Measurements from ENCODE around the gene PCSK4.

Gene PCSK4

GRCh38 chr19:1469255-1470054 is 20.7 kb downstream of the PCSK4 start:
- no peak for DNase-seq

GRCh38 chr19:1468821-1469254 is 21.3 kb downstream of the PCSK4 start:
- no peak for DNase-seq

GRCh38 chr19:1468274-1468820 is 21.8 kb downstream of the PCSK4 start:
- no peak for DNase-seq

- DNase-seq = no peak
These were observed 22.5 kb downstream of the PCSK4 start for GRCh38 chr19:1467490-1468273.

DNA sequence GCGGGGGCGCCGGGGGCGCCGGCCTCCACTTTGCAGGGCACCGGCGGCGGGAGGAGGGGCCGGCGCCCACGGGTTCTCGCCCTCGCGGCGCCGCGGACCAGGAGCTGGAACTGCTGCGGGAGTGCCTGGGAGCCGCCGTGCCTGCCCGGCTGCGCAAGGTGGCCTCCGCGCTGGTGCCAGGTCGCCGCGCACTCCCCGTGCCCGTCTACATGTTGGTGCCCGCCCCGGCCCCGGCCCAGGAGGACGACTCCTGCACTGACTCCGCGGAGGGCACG is 23.0 kb downstream of the PCSK4 start:
- no peak for DNase-seq

DNA sequence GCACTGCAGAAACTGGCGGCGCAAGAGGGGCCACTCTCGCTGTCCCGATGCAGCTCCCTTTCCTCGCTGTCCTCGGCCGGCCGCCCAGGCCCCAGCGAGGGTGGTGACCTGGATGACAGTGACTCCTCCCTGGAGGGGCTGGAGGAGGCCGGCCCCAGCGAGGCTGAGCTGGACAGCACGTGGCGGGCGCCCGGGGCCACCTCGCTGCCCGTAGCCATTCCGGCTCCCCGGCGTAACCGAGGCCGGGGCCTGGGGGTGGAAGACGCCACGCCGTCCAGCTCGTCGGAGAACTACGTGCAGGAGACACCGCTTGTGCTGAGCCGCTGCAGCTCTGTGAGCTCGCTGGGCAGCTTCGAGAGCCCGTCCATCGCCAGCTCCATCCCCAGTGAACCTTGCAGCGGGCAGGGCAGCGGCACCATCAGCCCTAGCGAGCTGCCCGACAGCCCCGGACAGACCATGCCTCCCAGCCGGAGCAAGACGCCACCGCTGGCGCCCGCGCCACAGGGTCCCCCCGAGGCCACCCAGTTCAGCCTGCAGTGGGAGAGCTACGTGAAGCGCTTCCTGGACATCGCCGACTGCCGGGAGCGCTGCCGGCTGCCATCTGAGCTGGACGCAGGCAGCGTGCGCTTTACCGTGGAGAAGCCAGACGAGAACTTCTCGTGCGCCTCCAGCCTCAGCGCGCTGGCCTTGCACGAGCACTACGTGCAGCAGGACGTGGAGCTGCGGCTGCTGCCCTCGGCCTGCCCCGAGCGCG is 23.5 kb downstream of the PCSK4 start:
- no peak for DNase-seq

- no peak for DNase-seq
These were observed 24.1 kb downstream of the PCSK4 start for GRCh38 chr19:1466018-1466460.

DNA sequence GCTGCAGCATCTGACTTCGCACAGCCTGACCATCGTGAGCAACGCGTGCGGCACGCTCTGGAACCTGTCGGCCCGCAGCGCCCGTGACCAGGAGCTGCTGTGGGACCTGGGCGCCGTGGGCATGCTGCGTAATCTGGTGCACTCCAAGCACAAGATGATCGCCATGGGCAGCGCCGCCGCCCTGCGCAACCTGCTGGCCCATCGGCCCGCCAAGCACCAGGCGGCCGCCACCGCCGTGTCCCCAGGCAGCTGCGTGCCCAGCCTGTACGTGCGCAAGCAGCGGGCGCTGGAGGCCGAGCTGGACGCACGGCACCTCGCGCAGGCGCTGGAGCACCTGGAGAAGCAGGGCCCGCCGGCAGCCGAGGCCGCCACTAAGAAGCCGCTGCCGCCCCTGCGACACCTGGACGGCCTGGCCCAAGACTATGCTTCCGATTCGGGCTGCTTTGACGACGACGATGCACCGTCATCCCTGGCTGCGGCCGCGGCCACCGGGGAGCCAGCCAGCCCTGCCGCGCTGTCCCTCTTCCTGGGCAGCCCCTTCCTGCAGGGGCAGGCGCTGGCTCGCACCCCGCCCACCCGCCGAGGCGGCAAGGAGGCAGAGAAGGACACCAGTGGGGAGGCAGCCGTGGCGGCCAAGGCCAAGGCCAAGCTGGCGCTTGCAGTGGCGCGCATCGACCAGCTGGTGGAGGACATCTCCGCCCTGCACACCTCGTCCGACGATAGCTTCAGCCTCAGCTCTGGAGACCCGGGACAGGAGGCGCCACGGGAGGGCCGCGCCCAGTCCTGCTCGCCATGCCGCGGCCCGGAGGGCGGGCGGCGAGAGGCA is 24.7 kb downstream of the PCSK4 start:
- DNase-seq = no peak

DNA sequence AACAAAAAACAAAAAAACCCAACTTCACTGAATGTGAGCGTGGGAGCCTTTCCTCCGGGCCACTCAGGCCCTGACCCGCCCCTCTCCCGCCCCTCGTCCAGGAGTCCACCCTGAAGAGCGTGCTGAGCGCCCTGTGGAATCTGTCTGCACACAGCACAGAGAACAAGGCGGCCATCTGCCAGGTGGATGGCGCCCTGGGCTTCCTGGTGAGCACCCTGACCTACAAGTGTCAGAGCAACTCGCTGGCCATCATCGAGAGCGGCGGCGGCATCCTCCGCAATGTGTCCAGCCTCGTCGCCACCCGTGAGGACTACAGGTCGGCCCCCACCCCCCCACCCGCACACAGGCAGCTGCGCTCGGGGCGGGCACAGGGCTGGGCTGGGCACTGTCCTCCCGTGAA is 28.3 kb downstream of the PCSK4 start:
- DNase-seq = no peak

DNA sequence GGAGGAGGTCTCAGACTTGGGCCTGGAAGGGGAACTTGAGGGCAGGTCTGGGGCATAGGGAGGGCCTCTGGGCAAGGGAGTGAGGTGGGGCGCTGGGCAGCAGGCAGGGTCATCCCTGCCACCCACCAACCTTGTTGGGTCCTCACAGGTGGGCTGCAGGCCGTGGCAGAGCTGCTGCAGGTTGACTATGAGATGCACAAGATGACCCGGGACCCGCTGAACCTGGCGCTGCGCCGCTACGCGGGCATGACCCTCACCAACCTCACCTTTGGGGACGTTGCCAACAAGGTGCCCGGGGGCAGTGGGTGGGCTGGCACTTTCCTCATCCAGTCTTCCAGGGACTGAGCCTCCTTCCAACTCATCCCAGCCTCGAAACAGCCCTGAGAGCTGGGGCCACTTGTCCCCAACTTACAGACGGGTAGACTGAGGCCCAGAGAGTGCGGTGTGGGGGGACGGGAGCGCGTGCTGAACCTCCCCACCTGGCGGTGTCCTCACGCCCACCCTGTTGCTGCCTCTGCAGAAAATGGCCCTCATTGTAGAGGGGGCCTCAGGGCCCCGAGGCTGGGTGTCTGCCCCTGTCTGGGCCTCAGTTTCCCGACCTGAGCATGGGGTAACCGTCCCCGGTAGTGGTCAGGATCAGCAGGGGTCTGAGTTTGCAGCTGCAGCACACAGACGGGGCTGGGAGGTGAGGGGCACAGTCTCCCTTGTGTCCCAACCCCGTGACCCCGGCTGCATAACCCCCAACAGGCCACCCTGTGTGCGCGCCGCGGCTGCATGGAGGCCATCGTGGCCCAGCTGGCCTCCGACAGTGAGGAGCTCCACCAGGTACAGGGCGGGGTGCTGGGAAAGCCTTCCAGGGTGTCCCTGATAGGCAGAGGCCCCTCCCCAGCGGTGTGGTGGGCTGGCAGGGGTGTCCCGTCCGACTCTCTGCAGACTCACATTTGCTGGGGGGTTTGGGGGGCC is 29.8 kb downstream of the PCSK4 start:
- DNase-seq = no peak

- DNase-seq = no peak
These were observed 30.7 kb downstream of the PCSK4 start for GRCh38 chr19:1459479-1459878.

GRCh38 chr19:1457892-1458291 is 32.3 kb downstream of the PCSK4 start:
- DNase-seq = no peak

DNA sequence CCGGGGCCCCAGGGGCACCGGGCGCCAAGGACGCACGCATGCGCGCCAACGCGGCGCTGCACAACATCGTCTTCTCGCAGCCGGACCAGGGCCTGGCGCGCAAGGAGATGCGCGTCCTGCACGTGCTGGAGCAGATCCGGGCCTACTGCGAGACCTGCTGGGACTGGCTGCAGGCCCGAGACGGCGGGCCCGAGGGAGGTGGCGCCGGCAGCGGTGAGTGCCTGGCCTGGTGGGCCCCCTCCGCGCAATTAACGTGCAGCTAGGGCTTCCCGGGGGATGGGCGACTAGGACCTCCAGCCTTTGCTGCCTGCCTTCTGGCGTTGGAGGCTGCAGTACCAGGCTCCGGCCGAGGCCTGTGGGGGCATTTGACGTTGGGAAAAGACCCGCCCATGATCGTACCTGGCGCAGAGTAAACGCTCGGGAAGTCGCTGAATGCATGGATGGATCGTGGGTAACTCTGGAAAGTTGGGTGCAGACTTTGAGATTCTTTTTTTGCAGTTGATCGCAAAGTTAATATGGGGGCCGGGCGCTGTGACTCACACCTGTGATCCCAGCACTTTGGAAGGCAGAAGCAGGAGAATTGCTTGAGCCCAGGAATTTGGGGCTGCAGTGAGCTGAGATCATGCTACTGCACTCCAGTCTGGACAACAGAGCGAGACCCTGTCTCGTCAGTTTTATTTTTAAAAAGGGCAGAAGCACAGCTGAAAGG is 33.0 kb downstream of the PCSK4 start:
- no peak for DNase-seq

GRCh38 chr19:1456121-1456900 is 33.8 kb downstream of the PCSK4 start:
- no peak for DNase-seq

DNA sequence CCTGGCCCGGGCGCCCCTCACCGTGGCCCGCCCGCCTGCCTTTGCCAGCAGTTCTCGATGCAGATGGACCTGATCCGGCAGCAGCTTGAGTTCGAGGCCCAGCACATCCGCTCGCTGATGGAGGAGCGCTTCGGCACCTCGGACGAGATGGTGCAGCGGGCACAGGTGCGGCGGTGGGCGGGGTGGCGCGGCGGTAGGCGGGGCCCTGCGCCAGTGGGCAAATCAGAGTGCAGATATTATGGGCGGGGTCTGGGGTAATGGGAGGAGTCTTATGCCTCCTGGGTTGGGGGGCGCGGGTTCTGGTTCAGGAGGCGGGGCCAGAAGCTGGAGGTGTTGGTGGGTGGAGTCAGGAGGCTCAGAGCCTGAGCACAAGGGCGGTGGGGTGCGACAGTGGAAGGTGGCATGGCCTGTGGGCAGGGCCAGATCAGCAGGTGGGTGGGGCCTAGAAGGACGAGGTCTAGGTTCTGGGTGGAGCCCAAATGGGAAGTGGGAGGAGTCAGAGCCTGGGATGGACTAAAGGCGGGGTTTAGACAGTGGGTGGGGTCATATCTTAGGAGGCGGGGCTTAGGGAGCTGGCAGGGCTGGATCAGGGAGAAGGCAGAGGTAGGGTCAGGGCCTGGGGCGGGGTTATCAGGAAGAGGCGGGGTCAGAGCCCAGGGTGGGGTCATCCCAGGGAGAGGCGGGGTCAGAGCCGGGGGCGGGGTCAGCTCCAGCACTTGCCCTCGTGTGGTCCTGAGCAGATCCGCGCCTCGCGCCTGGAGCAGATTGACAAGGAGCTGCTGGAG is 34.6 kb downstream of the PCSK4 start:
- DNase-seq = no peak

DNA sequence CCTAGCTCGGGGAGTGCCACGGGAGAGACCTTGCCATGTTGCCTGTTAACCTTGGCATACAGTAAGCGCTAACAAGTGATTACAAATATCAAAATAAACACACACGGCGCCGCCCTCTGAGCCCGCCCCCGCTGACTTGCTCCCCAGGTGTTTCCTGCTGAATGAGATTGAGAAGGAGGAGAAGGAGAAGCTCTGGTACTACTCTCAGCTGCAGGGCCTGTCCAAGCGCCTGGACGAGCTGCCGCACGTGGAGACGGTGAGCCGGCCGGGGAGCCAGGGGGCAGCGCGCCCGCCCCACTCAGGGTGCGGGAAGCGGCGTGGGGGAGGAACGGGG is 35.2 kb downstream of the PCSK4 start:
- no peak for DNase-seq

DNA sequence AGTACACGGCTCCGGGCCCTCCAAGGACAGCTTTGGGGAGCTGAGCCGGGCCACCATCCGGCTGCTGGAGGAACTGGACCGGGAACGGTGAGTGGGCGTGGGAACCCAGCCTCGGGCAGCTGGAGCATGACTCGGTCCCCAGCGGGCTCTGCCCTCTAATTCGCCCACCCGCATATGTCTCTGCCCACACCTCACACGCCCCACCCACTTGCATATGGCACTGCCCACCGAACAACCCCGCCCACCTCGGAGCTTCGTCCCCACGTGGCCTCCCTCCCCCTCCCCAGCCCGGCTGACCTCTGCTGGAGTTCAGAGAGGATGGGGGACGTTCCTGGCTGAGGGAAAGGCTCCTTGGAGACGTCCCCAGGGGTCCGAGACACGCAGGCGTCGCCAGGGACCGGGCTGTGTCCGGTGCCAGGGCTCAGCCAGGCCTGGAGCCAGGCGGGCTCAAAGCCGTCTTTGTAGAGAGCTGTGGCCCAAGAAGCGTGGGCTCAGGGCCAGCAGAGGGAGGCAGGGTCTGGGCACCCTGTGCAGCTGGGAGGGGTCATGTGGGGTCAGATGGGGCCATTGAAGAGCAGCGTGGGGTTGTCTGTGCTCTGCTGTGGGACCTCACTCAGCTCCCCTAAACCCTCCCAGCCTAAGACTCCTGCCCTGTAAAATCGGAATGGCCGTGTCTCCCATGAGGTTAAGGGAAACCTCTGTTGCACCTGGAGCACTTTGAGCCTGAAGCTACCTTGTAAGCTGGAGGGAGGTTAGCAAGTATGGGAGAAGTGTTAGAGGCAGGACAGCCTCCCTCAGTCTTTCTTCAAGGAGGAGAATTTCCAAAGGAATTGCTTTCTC is 36.4 kb downstream of the PCSK4 start:
- DNase-seq = no peak
